Measurements from ENCODE around the gene KCNMA1. TPM values are rescaled to one million over a fixed set of nuclear protein-coding genes. Genes with fewer than 3 reads are reported as not detected.

KCNMA1 gene
- total RNA-seq, 4 donors from 2014 or later = 10.1 to 32.6 (median 20.1) TPM

DNA sequence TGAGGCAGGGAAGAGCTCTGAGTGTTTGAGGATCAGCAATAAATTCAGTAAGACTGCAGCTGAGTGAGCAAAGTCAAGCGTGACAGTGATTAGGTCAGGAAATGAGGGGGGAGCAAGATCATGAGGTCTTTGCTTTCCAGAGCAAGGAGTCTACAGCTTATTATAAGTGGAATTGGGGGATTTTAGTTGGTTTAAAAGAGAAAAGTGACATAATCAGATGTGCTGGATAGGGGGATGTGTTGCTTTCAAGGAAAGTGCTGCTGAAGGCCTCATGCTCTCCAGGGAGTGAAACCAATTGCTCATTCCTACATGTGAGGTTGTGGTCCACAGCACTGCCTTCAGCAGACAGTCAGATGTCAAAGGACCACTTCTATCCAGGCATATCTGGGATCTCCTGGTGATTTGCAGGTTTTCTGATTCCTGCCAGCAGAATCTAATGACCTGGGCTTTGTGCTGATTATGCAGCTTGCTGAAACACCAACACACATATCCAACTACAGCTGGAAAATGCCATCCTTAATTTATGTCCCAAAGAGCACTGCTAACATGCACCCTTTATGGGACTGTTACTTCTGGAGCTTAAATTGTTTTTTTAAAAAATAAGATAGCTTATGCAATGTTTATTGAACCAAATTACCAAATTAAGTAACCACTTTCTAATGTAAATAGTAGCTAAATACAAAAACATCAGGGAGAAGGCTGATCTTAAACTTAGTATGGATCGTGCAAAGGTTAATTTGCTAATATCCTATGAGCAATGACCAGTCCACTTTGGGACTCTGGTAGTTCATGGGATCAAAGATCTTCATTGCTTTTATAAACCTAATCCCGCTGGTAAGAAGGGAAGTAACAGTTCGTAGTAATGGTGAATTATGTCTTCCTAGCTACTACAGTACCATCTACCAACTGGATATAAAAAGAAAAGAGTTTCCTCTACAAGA, 607.6 kb downstream of the KCNMA1 start:
- no peak for ATAC-seq (ENCODE audit: low FRiP score)

DNA sequence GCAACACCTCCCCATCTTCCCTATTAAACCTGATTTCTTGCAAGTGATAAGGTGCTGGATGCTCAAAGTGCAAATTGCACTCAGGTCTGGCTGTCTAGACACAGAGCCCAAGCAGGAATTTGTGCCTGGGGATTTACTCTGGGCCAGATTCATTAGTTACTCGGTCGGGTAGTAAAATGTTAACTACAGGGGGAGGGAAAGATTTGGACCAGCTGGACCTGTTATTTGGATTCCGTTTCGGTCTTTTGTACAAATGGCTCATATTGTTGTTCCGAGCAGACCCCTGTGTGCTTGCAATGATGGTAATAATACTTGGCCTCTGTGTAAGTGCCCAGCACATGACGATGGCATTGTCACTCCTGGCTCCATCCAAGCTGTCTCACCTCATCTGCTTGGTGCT, 609.6 kb downstream of the KCNMA1 start:
- no peak for ATAC-seq (ENCODE audit: low FRiP score)
- TF ChIP-seq, protein P1, sequence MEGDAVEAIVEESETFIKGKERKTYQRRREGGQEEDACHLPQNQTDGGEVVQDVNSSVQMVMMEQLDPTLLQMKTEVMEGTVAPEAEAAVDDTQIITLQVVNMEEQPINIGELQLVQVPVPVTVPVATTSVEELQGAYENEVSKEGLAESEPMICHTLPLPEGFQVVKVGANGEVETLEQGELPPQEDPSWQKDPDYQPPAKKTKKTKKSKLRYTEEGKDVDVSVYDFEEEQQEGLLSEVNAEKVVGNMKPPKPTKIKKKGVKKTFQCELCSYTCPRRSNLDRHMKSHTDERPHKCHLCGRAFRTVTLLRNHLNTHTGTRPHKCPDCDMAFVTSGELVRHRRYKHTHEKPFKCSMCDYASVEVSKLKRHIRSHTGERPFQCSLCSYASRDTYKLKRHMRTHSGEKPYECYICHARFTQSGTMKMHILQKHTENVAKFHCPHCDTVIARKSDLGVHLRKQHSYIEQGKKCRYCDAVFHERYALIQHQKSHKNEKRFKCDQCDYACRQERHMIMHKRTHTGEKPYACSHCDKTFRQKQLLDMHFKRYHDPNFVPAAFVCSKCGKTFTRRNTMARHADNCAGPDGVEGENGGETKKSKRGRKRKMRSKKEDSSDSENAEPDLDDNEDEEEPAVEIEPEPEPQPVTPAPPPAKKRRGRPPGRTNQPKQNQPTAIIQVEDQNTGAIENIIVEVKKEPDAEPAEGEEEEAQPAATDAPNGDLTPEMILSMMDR (IDR thresholded peaks at IDR 0.05) = no peak
- no peak for DNase-seq (ENCODE audit: low spot score)

More for the DNA sequence above, 607.6 kb downstream of the KCNMA1 start:
- no peak for DNase-seq (ENCODE audit: low spot score)
- TF ChIP-seq, protein P1 (IDR thresholded peaks at IDR 0.05) = no peak

DNA sequence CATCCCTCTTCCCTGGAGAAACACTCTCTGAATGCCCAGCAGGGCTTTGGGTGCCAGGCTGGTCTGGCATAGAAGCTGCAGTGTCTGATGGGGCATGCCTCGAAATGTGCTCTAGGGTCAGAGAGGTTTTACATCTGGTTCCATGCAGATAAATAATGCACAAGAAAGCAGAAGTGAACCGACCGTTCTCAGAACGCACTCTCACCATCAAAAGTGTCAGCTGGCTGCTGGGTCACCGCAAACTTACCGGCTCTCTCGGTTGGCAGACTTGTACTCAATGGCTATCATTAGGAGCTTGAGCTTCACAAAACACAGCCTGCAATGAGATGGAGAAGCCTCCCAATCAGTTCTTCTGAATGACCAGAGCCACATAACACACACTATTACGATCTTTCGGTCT, 610.0 kb downstream of the KCNMA1 start:
- TF ChIP-seq, protein P1 (IDR thresholded peaks at IDR 0.05) = no peak
- ATAC-seq (ENCODE audit: low FRiP score) = no peak
- DNase-seq (ENCODE audit: low spot score) = no peak

DNA sequence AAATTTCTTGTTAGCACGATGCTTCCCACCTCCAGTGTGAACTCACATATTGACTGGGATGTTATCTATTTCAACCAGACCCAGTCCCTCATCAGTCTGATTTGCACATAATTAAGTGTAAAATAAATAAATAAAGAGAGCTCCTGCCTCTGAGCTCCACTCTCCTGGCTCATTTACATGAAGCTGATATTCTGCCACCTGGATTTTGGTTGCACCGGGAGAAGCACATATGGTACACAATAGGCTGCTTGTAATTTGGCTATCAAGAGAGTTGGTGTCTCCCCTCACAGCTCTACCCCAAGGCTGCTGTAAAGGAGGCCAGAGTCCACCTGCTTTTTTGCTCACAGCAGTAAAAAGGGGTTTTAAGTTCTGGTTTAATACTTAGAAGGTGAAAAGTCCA, 610.5 kb downstream of the KCNMA1 start:
- DNase-seq (ENCODE audit: low spot score) (no peak), ATAC-seq (ENCODE audit: low FRiP score) (no peak)
- TF ChIP-seq, protein P1 (IDR thresholded peaks at IDR 0.05) = no peak

DNA sequence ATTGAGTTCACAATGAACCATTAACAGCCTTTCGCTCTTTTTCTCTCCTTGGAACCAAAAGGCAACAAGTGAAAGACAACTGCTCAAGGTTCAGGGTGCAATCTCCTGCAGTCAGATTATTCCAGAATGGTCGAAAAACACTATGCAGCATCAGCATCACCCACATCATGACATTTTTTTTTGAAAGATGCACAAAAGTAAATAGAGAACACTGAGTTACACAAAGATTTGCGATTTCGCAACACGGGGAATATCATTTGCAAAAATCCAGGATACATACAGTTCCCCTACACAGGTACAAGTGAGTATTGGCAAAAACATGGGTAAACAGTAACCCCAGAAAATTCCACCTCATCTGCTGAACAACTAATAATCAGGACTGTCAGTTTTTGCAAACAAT, 611.5 kb downstream of the KCNMA1 start:
- DNase-seq (ENCODE audit: low spot score) (no peak), ATAC-seq (ENCODE audit: low FRiP score) (no peak)
- TF ChIP-seq, protein P1 (IDR thresholded peaks at IDR 0.05) = no peak

DNA sequence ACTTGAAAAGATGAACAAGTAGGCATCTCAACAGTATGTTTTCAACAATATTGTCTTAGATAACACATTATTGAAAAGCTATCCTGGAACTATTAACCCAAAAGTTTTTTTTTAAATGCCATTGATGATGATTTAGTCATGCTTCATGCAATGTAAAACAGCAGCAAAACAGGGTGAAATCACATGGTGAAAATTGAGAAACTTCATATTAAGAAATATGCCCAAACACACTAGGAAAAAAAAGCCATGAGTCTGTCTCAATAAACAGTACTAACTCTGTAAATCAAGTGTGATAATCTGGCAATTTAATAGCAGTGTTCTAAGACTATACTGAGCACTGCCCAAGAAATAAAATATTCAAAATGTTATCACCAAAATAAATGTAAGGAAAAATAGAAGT, 613.1 kb downstream of the KCNMA1 start:
- no peak for ATAC-seq (ENCODE audit: low FRiP score)
- no peak for DNase-seq (ENCODE audit: low spot score)
- TF ChIP-seq, protein P1 (IDR thresholded peaks at IDR 0.05) = no peak

DNA sequence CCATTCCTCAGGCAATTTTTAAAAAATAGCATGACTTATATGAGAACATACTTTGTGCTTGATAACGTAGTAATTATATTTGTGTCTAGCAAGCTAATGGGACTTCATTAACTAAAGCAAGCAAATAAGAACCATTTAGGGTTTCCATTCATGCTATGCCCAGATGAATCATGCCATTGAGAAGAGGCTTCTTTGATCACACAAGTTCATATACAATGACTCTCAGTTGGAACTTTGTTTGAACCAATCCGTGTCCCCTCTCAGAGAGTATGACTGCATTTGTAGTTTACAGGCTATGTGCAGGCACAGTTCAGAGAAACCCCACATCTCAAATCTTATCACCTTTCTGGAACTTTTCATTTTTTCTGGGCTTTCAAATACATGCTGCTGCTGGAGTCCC, 614.2 kb downstream of the KCNMA1 start:
- TF ChIP-seq, protein P1 (IDR thresholded peaks at IDR 0.05) = no peak
- ATAC-seq (ENCODE audit: low FRiP score) (no peak), DNase-seq (ENCODE audit: low spot score) (no peak)
